CD4-positive, alpha-beta T cell (primary cell): ENCODE measurements around the gene OXSR1. TPM values are rescaled to one million over a fixed set of nuclear protein-coding genes. Genes with fewer than 3 reads are reported as not detected.
"Not testable (repeated sequence)": the region's sequence is repeated elsewhere in the genome, so short reads cannot be mapped to it uniquely, and the experiment has no call there.

Experiments
- ATAC-seq: fragments of 200-7000 bp; cut with Tn5 transposase; one replicate; pipeline ENCODE4 v1.10.0; 2022; ENCODE audit warnings: mild to moderate bottlenecking; ENCODE audit not compliant: poor library complexity
- CTCF ChIA-PET: fragments of 350-600 bp; sonication (Branson Sonifier 250); formaldehyde crosslinking; loops from one replicate; lab custom pipeline; 2021; ENCODE audit warnings: antibody characterized with exemption, inconsistent platforms; lab: Charles Lee
- POLR2A ChIA-PET: fragments of 350-600 bp; sonication (Branson Sonifier 250); formaldehyde crosslinking; loops from one replicate; lab custom pipeline; 2021; ENCODE audit warnings: antibody characterized with exemption, inconsistent platforms; lab: Charles Lee
- DNase-seq, 14 experiments: peaks; one replicate each; pipeline ENCODE4 v3.0.0-alpha.2; 2013 to 2020; ENCODE audit warnings: mixed read lengths in 2 of 14
- H3K27ac ChIP-seq, 2 donors: one replicate each; pipeline versions ENCODE4 v1.5.1 to v1.7.0; 2013; ENCODE audit warnings: low read length in 2 of 2, low read depth in 1 of 2, mild to moderate bottlenecking in 1 of 2
- H3K27me3 ChIP-seq, 2 experiments: 1 replicate in 1 of 2; 2 replicates in 1 of 2; pipeline versions ENCODE4 v1.6.1 to v1.7.0; 2013; ENCODE audit warnings: low read length in 2 of 2, control low read depth in 1 of 2, mild to moderate bottlenecking in 1 of 2, moderate library complexity in 1 of 2; ENCODE audit not compliant: insufficient read depth in 2 of 2, control insufficient read depth in 1 of 2
- H3K36me3 ChIP-seq: one replicate; pipeline ENCODE4 v1.6.1; 2013; ENCODE audit warnings: low read length, control low read depth; ENCODE audit not compliant: insufficient read depth
- H3K4me1 ChIP-seq: one replicate; pipeline ENCODE4 v1.6.1; 2013; ENCODE audit warnings: low read length, control low read depth; ENCODE audit not compliant: insufficient read depth
- H3K4me3 ChIP-seq: one replicate; pipeline ENCODE4 v1.5.1; 2013; ENCODE audit warnings: mild to moderate bottlenecking, low read length, moderate library complexity
- H3K9me3 ChIP-seq, 2 experiments: 1 replicate in 1 of 2; 2 replicates in 1 of 2; pipeline versions ENCODE4 v1.6.1 to v1.7.0; 2013; ENCODE audit warnings: low read length in 2 of 2, mild to moderate bottlenecking in 2 of 2, control low read depth in 1 of 2, moderate library complexity in 1 of 2; ENCODE audit not compliant: control insufficient read depth in 1 of 2, insufficient read depth in 1 of 2
- H3K27ac Mint-ChIP-seq: one replicate; pipeline ENCODE4 v1.8.0; 2020; ENCODE audit warnings: mixed read lengths
- H3K27me3 Mint-ChIP-seq: one replicate; pipeline ENCODE4 v1.8.0; 2021; ENCODE audit warnings: mixed read lengths
- H3K36me3 Mint-ChIP-seq: one replicate; pipeline ENCODE4 v1.8.0; 2021; ENCODE audit warnings: low read depth, mixed read lengths
- H3K4me1 Mint-ChIP-seq: one replicate; pipeline ENCODE4 v1.8.0; 2021; ENCODE audit warnings: low read depth, mixed read lengths
- H3K4me3 Mint-ChIP-seq: one replicate; pipeline ENCODE4 v1.8.0; 2020; ENCODE audit warnings: mild to moderate bottlenecking, mixed read lengths
- H3K9me3 Mint-ChIP-seq: one replicate; pipeline ENCODE4 v1.8.0; 2020; ENCODE audit warnings: mixed read lengths
- CTCF ChIP-seq: fragments of 200-600 bp; IDR thresholded peaks from one replicate; pipeline ENCODE4 v1.8.0; 2022; ENCODE audit warnings: antibody characterized with exemption, mild to moderate bottlenecking
- intact Hi-C, 2 experiments: fragments of 100-400 bp; cut with DNase I in 1 of 2; cut with micrococcal nuclease in 1 of 2; formaldehyde crosslinking; loops; one replicate each; pipeline versions ENCODE4 v1.15.1 to v1.9.0; 2023 to 2025; cut with DNase I, micrococcal nuclease
- total RNA-seq, 174 experiments: library from RNA in 2 of 174; stranded (reverse) in 2 of 174; gene quantifications; one replicate each; pipeline ENCODE4 v1.2.3 and lab custom pipeline; 2021 to 2026

The OXSR1 gene
- total RNA-seq, 2 experiments from 2014 or later, result 28.3 to 30.3 TPM

- H3K27me3 Mint-ChIP-seq, result no peaks in the 10 kb centered on the region
- DNase-seq (peak in 6 of 14 experiments; percentile 23 to 60 (median 43)), ATAC-seq (no peak)
- intact Hi-C loops, result loop anchor here (5.0 to 10.0 kb wide), 5 partner anchors 83 to 1273 kb away; partner anchors contain the start of genes EPM2AIP1 (in 1 of the 2), MLH1 (in 1 of the 2) and RPSA (in 1 of the 2)
- no peaks in the 10 kb centered on the region for H3K9me3 ChIP-seq
- peaks cover 74% of the 10 kb centered on the region for H3K36me3 ChIP-seq
- H3K4me3 ChIP-seq, result no peak overlapping the region
- TF ChIP-seq CTCF, result peak; percentile 28
- peaks cover 51% of the 10 kb centered on the region for H3K4me1 Mint-ChIP-seq
- no peak overlapping the region for H3K27ac ChIP-seq
- H3K27ac Mint-ChIP-seq, result peak overlapping the region; percentile 63
- H3K36me3 Mint-ChIP-seq, result peaks cover 92% of the 10 kb centered on the region
- H3K4me1 ChIP-seq, result peaks cover 46% of the 10 kb centered on the region
- no peaks in the 10 kb centered on the region for H3K9me3 Mint-ChIP-seq
- H3K27me3 ChIP-seq, result no peaks in the 10 kb centered on the region
- H3K4me3 Mint-ChIP-seq, result no peak overlapping the region
- ChIA-PET POLR2A (no interaction called here), CTCF (no interaction called here)
Observed at GRCh38 chr3:38131621-38132369, 33.5 kb upstream of the OXSR1 start.

- POLR2A ChIA-PET, result no interaction called here
- no peak overlapping the region for H3K27ac ChIP-seq
- H3K36me3 ChIP-seq, result peaks cover 60% of the 10 kb centered on the region
- H3K4me3 ChIP-seq, result no peak overlapping the region
- no peaks in the 10 kb centered on the region for H3K27me3 Mint-ChIP-seq
- ATAC-seq (no peak), DNase-seq (no peak)
- H3K9me3 Mint-ChIP-seq, result no peaks in the 10 kb centered on the region
- H3K27me3 ChIP-seq, result no peaks in the 10 kb centered on the region
- peaks cover 56% of the 10 kb centered on the region for H3K4me1 ChIP-seq
- TF ChIP-seq CTCF, result no peak
- peaks cover 87% of the 10 kb centered on the region for H3K36me3 Mint-ChIP-seq
- CTCF ChIA-PET, result no interaction called here
- peak overlapping the region; percentile 57 for H3K27ac Mint-ChIP-seq
- peaks cover 65% of the 10 kb centered on the region for H3K4me1 Mint-ChIP-seq
- no peaks in the 10 kb centered on the region for H3K9me3 ChIP-seq
- intact Hi-C loops, result loop anchor here (5.0 to 10.0 kb wide), 5 partner anchors 82 to 1272 kb away; partner anchors contain the start of genes EPM2AIP1 (in 1 of the 2), MLH1 (in 1 of the 2) and RPSA (in 1 of the 2)
- no peak overlapping the region for H3K4me3 Mint-ChIP-seq
Observed at GRCh38 chr3:38133209-38133556, 32.2 kb upstream of the OXSR1 start.

- ChIA-PET CTCF (no interaction called here), POLR2A (no interaction called here)
- no peak for ATAC-seq
- Mint-ChIP-seq H3K4me3 (peak overlapping the region; percentile 83), H3K4me1 (peaks cover 68% of the 10 kb centered on the region), H3K27ac (peak overlapping the region; percentile 57), H3K27me3 (no peaks in the 10 kb centered on the region), H3K9me3 (no peaks in the 10 kb centered on the region), H3K36me3 (peaks cover 87% of the 10 kb centered on the region)
- peaks cover 55% of the 10 kb centered on the region for H3K36me3 ChIP-seq
- TF ChIP-seq CTCF, result no peak
- no peak overlapping the region for H3K27ac ChIP-seq
- H3K4me1 ChIP-seq, result peaks cover 59% of the 10 kb centered on the region
- H3K4me3 ChIP-seq, result no peak overlapping the region
- H3K9me3 ChIP-seq, result no peaks in the 10 kb centered on the region
- intact Hi-C loops, result loop anchor here (5.0 to 10.0 kb wide), 5 partner anchors 81 to 1271 kb away; partner anchors contain the start of genes EPM2AIP1 (in 1 of the 2), MLH1 (in 1 of the 2) and RPSA (in 1 of the 2)
- DNase-seq, result no peak
- H3K27me3 ChIP-seq, result no peaks in the 10 kb centered on the region
Observed at GRCh38 chr3:38133557-38134405, 31.6 kb upstream of the OXSR1 start.

GRCh38 chr3:38134517-38135143 is 30.7 kb upstream of the OXSR1 start:
- CTCF ChIA-PET, POLR2A ChIA-PET: not testable (repeated sequence)

More at GRCh38 chr3:38134517-38135143, 30.7 kb upstream of the OXSR1 start:
- H3K27ac Mint-ChIP-seq, result peak overlapping the region; percentile 92
- not testable (repeated sequence) for ATAC-seq, DNase-seq, H3K27ac ChIP-seq, H3K9me3 Mint-ChIP-seq, H3K4me3 ChIP-seq, H3K9me3 ChIP-seq, H3K27me3 Mint-ChIP-seq, H3K27me3 ChIP-seq
- peaks cover 75% of the 10 kb centered on the region for H3K4me1 Mint-ChIP-seq
- H3K4me3 Mint-ChIP-seq, result peak overlapping the region; percentile 97
- intact Hi-C loops, result loop anchor here (5.0 to 10.0 kb wide), 8 partner anchors 80 to 1270 kb away; partner anchors contain the start of genes DLEC1 (in 1 of the 2), EPM2AIP1 (in 1 of the 2), EXOG (in 1 of the 2) and MLH1 (in 1 of the 2)
- Histone ChIP-seq H3K36me3 (peaks cover 46% of the 10 kb centered on the region), H3K4me1 (peaks cover 64% of the 10 kb centered on the region)
- peaks cover 84% of the 10 kb centered on the region for H3K36me3 Mint-ChIP-seq
